Lower lobe of right lung (tissue), 2 donors: Measurements from ENCODE around the gene FAM222B. TPM values are rescaled to one million over a fixed set of nuclear protein-coding genes. Genes with fewer than 3 reads are reported as not detected.

Source experiments
- ATAC-seq, 2 donors: fragments of 200-7000 bp; cut with Tn5 transposase; one replicate each; pipeline ENCODE4 v1.9.1; 2020 to 2022; ENCODE audit warnings: mild to moderate bottlenecking in 2 of 2, moderate library complexity in 2 of 2
- DNase-seq: peaks from one replicate; pipeline ENCODE4 v3.0.0-alpha.2; 2020
- H3K27ac ChIP-seq: fragments of 200-600 bp; one replicate; pipeline ENCODE4 v1.8.0; 2022
- H3K27me3 ChIP-seq: fragments of 200-600 bp; one replicate; pipeline ENCODE4 v1.8.0; 2022; ENCODE audit warnings: low read depth
- H3K36me3 ChIP-seq: fragments of 200-600 bp; one replicate; pipeline ENCODE4 v1.8.0; 2022; ENCODE audit warnings: mild to moderate bottlenecking
- H3K4me1 ChIP-seq: fragments of 200-600 bp; one replicate; pipeline ENCODE4 v1.8.0; 2022
- H3K4me3 ChIP-seq: fragments of 200-600 bp; one replicate; pipeline ENCODE4 v1.8.0; 2022; ENCODE audit warnings: mild to moderate bottlenecking
- H3K9me3 ChIP-seq: fragments of 200-600 bp; one replicate; pipeline ENCODE4 v1.8.0; 2022
- CTCF ChIP-seq: fragments of 200-600 bp; IDR thresholded peaks from one replicate; pipeline ENCODE4 v1.8.0; 2022; ENCODE audit warnings: antibody characterized with exemption, mild to moderate bottlenecking
- intact Hi-C: fragments of 100-400 bp; cut with DNase I; formaldehyde crosslinking; loops from one replicate; pipeline ENCODE4 v1.11.0; 2022
- microRNA-seq: library from miRNA; unstranded; fragments of <30 nt; microRNA quantifications from one replicate; pipeline ENCODE4 v1.2.0, GENCODE V29; 2020; ENCODE audit warnings: borderline number of aligned reads
- total RNA-seq: library from RNA; stranded (reverse); fragmentation: NEBNext Ultra II Directional; extraction: Animal tissue kit (Norgen Biotek cat#: 25700); gene quantifications from one replicate; pipeline ENCODE4 v1.2.1, GENCODE V29; 2021
- donor health status: DM: no; HTN: yes; CAD: no; lungs with severe emphysema.

Gene FAM222B
- total RNA-seq, 1 donor from 2014 or later: 21.7 TPM

DNA sequence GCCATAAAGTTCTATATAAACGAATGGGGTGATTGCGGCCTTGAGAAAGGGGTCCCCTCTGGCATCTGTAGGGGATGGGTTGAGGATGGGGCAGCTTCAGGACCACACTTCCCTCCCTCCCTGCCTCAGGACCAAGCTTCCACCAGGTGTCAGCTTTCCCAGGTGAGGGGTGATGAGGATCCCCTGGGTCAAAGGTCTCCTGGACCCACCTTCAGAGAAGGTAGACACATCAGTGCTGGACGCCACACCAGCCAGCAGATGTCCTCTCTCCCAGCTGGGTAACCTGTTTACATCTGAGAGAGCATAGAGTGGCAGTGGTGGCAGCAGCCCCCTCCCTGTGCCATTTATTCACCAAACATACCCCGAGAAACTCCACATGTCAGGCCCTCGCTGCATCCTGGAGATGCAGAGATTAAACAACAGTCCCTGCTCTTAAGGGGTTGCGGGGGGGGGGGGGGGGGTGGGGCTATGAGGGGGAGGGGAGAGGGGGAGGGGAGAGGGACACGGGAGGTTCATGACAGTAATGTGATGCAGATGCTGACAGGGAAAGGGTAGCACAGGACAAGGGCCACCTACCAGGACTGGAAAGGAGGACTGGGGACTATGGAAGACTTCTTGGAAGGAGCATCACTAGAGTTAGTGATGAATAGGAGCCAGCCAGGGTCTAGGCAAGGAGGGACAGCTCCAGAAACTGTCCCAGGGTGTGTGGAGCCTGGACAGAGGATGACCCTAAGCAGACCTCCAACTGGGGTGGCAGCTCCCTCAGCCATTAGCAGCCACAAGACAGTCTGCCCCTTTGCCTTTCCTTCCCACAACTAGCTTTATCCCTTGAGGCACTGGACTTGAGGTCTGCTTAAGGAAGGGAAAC is 135.9 kb downstream of the FAM222B start:
- intact Hi-C loops: no loop called here
- Histone ChIP-seq H3K4me3 (no peak overlapping the region), H3K27ac (no peak overlapping the region), H3K36me3 (peaks cover 32% of the 10 kb centered on the region), H3K9me3 (no peaks in the 10 kb centered on the region), H3K4me1 (peaks cover 3% of the 10 kb centered on the region), H3K27me3 (no peaks in the 10 kb centered on the region)
- ATAC-seq (no peak), DNase-seq (no peak)
- TF ChIP-seq CTCF: no peak

Small RNAs within 50 kb of the gene (microRNA-seq; reads per million reads assigned to microRNA genes)
- not detected for gene MIR451B

Other genes with a start within 250 kb of the FAM222B start
- gene SPAG5, start 243.8 kb downstream of the FAM222B start, total RNA-seq: 4.9 TPM
- 14.1 TPM for gene RSKR, start 228.6 kb downstream of the FAM222B start, total RNA-seq
- gene BLTP2, start 197.6 kb downstream of the FAM222B start, total RNA-seq: 138 TPM
- gene SDF2, start 180.9 kb downstream of the FAM222B start, total RNA-seq: 48.8 TPM
- 60.3 TPM for gene SUPT6H, start 180.6 kb downstream of the FAM222B start, total RNA-seq
- gene PROCA1, start 130.9 kb downstream of the FAM222B start, total RNA-seq: 4.4 TPM
- gene RAB34, start 124.9 kb downstream of the FAM222B start, total RNA-seq: 62.3 TPM
- gene RPL23A, start 122.8 kb downstream of the FAM222B start, total RNA-seq: 1,156 TPM
- gene TLCD1, start 116.6 kb downstream of the FAM222B start, total RNA-seq: 19.8 TPM
- gene NEK8, start 114.0 kb downstream of the FAM222B start, total RNA-seq: 11.3 TPM
- gene TRAF4, start 98.8 kb downstream of the FAM222B start, total RNA-seq: 52.8 TPM
- gene ERAL1, start 12.2 kb upstream of the FAM222B start, total RNA-seq: 26.1 TPM
- gene FLOT2, start 54.9 kb upstream of the FAM222B start, total RNA-seq: 170 TPM
- gene DHRS13, start 60.3 kb upstream of the FAM222B start, total RNA-seq: 10.6 TPM
- gene PHF12, start 108.7 kb upstream of the FAM222B start, total RNA-seq: 36.2 TPM
- gene SEZ6, start 163.2 kb upstream of the FAM222B start, total RNA-seq: not detected
- 1.3 TPM for gene PIPOX, start 200.4 kb upstream of the FAM222B start, total RNA-seq